SU-DHL-6 (cell line): ENCODE measurements around the gene F12.

Experiments
- H2AFZ ChIP-seq: fragments of 200-600 bp; sonication (generic); 2 replicates; pipeline ENCODE4 v1.6.1; 2014; ENCODE audit warnings: low read depth, mild to moderate bottlenecking, moderate library complexity, mixed read lengths, antibody characterized with exemption, low read length; ENCODE audit not compliant: severe bottlenecking
- H3F3A ChIP-seq: fragments of 200-600 bp; shearing (Covaris generic); 2 replicates; pipeline ENCODE4 v1.6.0; 2016; ENCODE audit warnings: antibody characterized with exemption, mild to moderate bottlenecking; ENCODE audit not compliant: insufficient read depth
- H3K27ac ChIP-seq: fragments of 200-600 bp; sonication (generic); 2 replicates; pipeline ENCODE4 v1.5.1; 2016; ENCODE audit warnings: low read depth, mild to moderate bottlenecking, low read length, moderate library complexity, mixed read lengths
- H3K27me3 ChIP-seq: fragments of 200-600 bp; sonication (generic), shearing (Covaris generic); 2 replicates; pipeline ENCODE4 v1.6.0; 2014; ENCODE audit warnings: mild to moderate bottlenecking, low read length
- H3K36me3 ChIP-seq: fragments of 200-600 bp; sonication (generic); 2 replicates; pipeline ENCODE4 v1.6.1; 2014; ENCODE audit warnings: mild to moderate bottlenecking, low read length, mixed read lengths
- H3K4me2 ChIP-seq: fragments of 300-600, 200-600 bp; shearing (Covaris generic), sonication (generic); 2 replicates; pipeline ENCODE4 v1.6.0; 2014; ENCODE audit warnings: low read length, low read depth, mild to moderate bottlenecking; ENCODE audit not compliant: poor library complexity, severe bottlenecking
- H3K4me3 ChIP-seq: fragments of 200-600 bp; sonication (generic); 2 replicates; pipeline ENCODE4 v1.5.1; 2014; ENCODE audit warnings: antibody characterized with exemption, low read length, mild to moderate bottlenecking, mixed read lengths; ENCODE audit not compliant: insufficient read depth, poor library complexity, severe bottlenecking
- H3K79me2 ChIP-seq: fragments of 200-600 bp; sonication (generic); 2 replicates; pipeline ENCODE4 v1.6.1; 2014; ENCODE audit warnings: mild to moderate bottlenecking, low read length, moderate library complexity; ENCODE audit not compliant: insufficient read depth
- H3K9ac ChIP-seq: fragments of 200-600 bp; sonication (generic); 2 replicates; pipeline ENCODE4 v1.7.0; 2014; ENCODE audit warnings: mild to moderate bottlenecking, low read length
- H3K9me2 ChIP-seq: fragments of 200-600 bp; sonication (generic); replicated peaks from 2 replicates; pipeline ENCODE4 v1.6.1; 2014; ENCODE audit warnings: low read length; ENCODE audit not compliant: insufficient read depth
- H3K9me3 ChIP-seq: fragments of 200-600 bp; sonication (generic); 2 replicates; pipeline ENCODE4 v1.6.1; 2014; ENCODE audit warnings: low read length, mixed read lengths; ENCODE audit not compliant: insufficient read depth
- H4K20me1 ChIP-seq: fragments of 200-600 bp; sonication (generic); 2 replicates; pipeline ENCODE4 v1.6.1; 2014; ENCODE audit warnings: low read depth, mild to moderate bottlenecking, antibody characterized with exemption, low read length, moderate library complexity, mixed read lengths
- CTCF ChIP-seq: fragments of 200-600 bp; sonication (generic); IDR thresholded peaks from one replicate; pipeline ENCODE4 v1.5.1; 2017; ENCODE audit warnings: antibody characterized with exemption, mild to moderate bottlenecking, low read length, moderate library complexity; ENCODE audit not compliant: insufficient read depth, poor library complexity, severe bottlenecking
- EZH2phosphoT487 ChIP-seq: fragments of 200-600 bp; sonication (generic), shearing (Covaris generic); conservative IDR thresholded peaks from 2 replicates; pipeline ENCODE4 v1.6.1; 2018; ENCODE audit warnings: mild to moderate bottlenecking, antibody characterized with exemption, low read length, moderate library complexity, mixed read lengths

Gene F12

GRCh38 chr5:177354711-177355110 is 54.7 kb downstream of the F12 start:
- H3K27ac ChIP-seq, result no peak overlapping the region
- no peaks in the 10 kb centered on the region; the same call in 1 of the 2 replicates for H4K20me1 ChIP-seq
- no peaks in the 10 kb centered on the region for H3K9me3 ChIP-seq
- no peak overlapping the region for H3K4me2 ChIP-seq
- H3K79me2 ChIP-seq, result peaks cover 16% of the 10 kb centered on the region
- no peaks in the 10 kb centered on the region for H3K9me2 ChIP-seq
- peaks cover 7% of the 10 kb centered on the region for H3F3A ChIP-seq
- H3K27me3 ChIP-seq, result no peaks in the 10 kb centered on the region
- H2AFZ ChIP-seq, result no peak overlapping the region
- H3K4me3 ChIP-seq, result no peak overlapping the region
- no peak overlapping the region for H3K9ac ChIP-seq
- no peaks in the 10 kb centered on the region for H3K36me3 ChIP-seq
- TF ChIP-seq EZH2phosphoT487 (no peak), CTCF (no peak)

GRCh38 chr5:177354256-177354655 is 55.1 kb downstream of the F12 start:
- no peaks in the 10 kb centered on the region; the same call in 1 of the 2 replicates for H4K20me1 ChIP-seq
- TF ChIP-seq CTCF (no peak), EZH2phosphoT487 (no peak)
- no peak overlapping the region for H3K4me3 ChIP-seq
- no peaks in the 10 kb centered on the region for H3K27me3 ChIP-seq
- peaks cover 7% of the 10 kb centered on the region for H3F3A ChIP-seq
- H3K9me3 ChIP-seq, result no peaks in the 10 kb centered on the region
- no peaks in the 10 kb centered on the region for H3K9me2 ChIP-seq
- peaks cover 21% of the 10 kb centered on the region for H3K79me2 ChIP-seq
- no peak overlapping the region for H3K9ac ChIP-seq
- no peak overlapping the region for H3K4me2 ChIP-seq
- H2AFZ ChIP-seq, result no peak overlapping the region
- no peak overlapping the region for H3K27ac ChIP-seq
- H3K36me3 ChIP-seq, result no peaks in the 10 kb centered on the region

- Histone ChIP-seq H2AFZ (no peak overlapping the region), H3K9me2 (no peaks in the 10 kb centered on the region), H3K4me3 (no peak overlapping the region), H3K4me2 (no peak overlapping the region), H3K36me3 (no peaks in the 10 kb centered on the region; the same call in 1 of the 2 replicates), H4K20me1 (no peaks in the 10 kb centered on the region; the same call in 1 of the 2 replicates), H3K27me3 (no peaks in the 10 kb centered on the region), H3K79me2 (peaks cover 32% of the 10 kb centered on the region), H3F3A (peaks cover 7% of the 10 kb centered on the region), H3K9me3 (no peaks in the 10 kb centered on the region), H3K27ac (no peak overlapping the region), H3K9ac (no peak overlapping the region)
- TF ChIP-seq EZH2phosphoT487 (no peak), CTCF (no peak)
Measured at GRCh38 chr5:177353093-177353492, 56.3 kb downstream of the F12 start.
